KMS-11 (cell line): ENCODE results near the gene TCF12.

Source experiments
- H2AFZ ChIP-seq: fragments of 200-600 bp; sonication (generic); 2 replicates; pipeline ENCODE4 v1.6.1; 2016; ENCODE audit warnings: antibody characterized with exemption, mixed run types, low read depth
- H3K27ac ChIP-seq: fragments of 200-600 bp; sonication (generic); 2 replicates; pipeline ENCODE4 v1.6.1; 2016; ENCODE audit warnings: mild to moderate bottlenecking, mixed run types
- H3K27me3 ChIP-seq: fragments of 200-600 bp; sonication (generic); 2 replicates; pipeline ENCODE4 v1.6.1; 2017; ENCODE audit warnings: mild to moderate bottlenecking, low read depth, mixed run types, moderate library complexity; ENCODE audit not compliant: insufficient read depth
- H3K36me3 ChIP-seq: fragments of 200-600 bp; sonication (generic); 2 replicates; pipeline ENCODE4 v1.6.1; 2017; ENCODE audit warnings: mild to moderate bottlenecking, mixed run types; ENCODE audit not compliant: insufficient read depth
- H3K4me1 ChIP-seq: fragments of 200-600 bp; sonication (generic); 2 replicates; pipeline ENCODE4 v1.6.1; 2016; ENCODE audit warnings: mild to moderate bottlenecking, low read depth, mixed run types; ENCODE audit not compliant: poor library complexity, severe bottlenecking
- H3K4me2 ChIP-seq: fragments of 200-600 bp; sonication (generic); 2 replicates; pipeline ENCODE4 v1.7.0; 2016; ENCODE audit warnings: mild to moderate bottlenecking, mixed run types
- H3K4me3 ChIP-seq: fragments of 200-600 bp; sonication (generic); IDR thresholded peaks from 2 replicates; pipeline ENCODE4 v1.6.1; 2017; ENCODE audit warnings: low read depth, low read length, mixed read lengths; ENCODE audit not compliant: insufficient read depth
- H3K79me2 ChIP-seq: fragments of 200-600 bp; sonication (generic); 2 replicates; pipeline ENCODE4 v1.6.1; 2016; ENCODE audit warnings: low read depth, mixed run types; ENCODE audit not compliant: insufficient read depth
- H3K9ac ChIP-seq: fragments of 200-600 bp; sonication (generic); 2 replicates; pipeline ENCODE4 v1.6.1; 2016; ENCODE audit warnings: mild to moderate bottlenecking, mixed run types
- H4K20me1 ChIP-seq: fragments of 200-600 bp; sonication (generic); 2 replicates; pipeline ENCODE4 v1.6.1; 2016; ENCODE audit warnings: mild to moderate bottlenecking, mixed run types; ENCODE audit not compliant: insufficient read depth
- CTCF ChIP-seq: fragments of 200-600 bp; sonication (generic); conservative IDR thresholded peaks from 2 replicates; pipeline ENCODE4 v1.6.1; 2017; ENCODE audit warnings: low read depth, mild to moderate bottlenecking, antibody characterized with exemption, low read length, moderate library complexity, mixed read lengths

The TCF12 gene

DNA sequence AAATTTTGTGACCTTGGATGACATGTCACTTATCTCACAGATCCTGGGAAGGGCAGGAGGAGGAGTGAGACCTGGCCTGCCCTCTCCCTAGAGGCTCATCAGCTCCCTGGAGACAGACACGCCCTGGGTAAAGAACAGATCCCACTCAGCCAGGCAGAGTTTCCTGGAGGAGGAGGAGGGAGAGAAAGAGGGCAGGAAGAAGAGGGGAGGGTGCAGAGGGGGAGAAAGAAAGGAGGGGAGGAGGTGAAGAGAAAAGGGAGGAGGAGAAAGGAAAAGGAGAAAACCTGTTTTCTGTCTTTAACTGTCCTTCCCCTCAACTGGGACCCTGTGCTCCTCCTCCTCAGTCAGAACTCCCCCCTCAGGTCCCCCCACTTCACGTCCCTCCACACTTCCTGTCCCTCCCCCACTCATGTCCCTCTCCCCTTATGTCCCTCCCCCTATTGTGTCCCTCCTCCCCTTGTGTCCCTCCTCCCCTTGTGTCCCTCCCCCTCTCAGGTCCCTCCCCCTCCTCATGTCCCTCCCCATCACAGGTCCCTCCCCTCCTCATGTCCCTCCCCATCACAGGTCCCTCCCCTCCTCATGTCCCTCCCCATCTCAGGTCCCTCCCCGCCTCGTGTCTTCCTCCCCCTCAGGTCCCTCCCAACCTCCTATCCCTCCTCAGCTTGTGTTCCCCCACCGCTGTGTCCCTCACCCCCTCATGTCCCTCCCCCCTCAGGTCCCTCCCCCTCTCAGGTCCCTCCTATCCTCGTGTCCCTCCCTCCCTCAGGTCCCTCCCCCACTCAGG is 405.6 kb downstream of the TCF12 start:
- Histone ChIP-seq H3K36me3 (no peaks in the 10 kb centered on the region), H3K27me3 (no peaks in the 10 kb centered on the region), H3K4me2 (no peak overlapping the region), H3K4me1 (no peaks in the 10 kb centered on the region), H4K20me1 (no peaks in the 10 kb centered on the region), H3K79me2 (no peaks in the 10 kb centered on the region), H3K27ac (no peak overlapping the region), H2AFZ (no peak overlapping the region), H3K9ac (no peak overlapping the region), H3K4me3 (no peak overlapping the region)
- TF ChIP-seq CTCF = no peak

DNA sequence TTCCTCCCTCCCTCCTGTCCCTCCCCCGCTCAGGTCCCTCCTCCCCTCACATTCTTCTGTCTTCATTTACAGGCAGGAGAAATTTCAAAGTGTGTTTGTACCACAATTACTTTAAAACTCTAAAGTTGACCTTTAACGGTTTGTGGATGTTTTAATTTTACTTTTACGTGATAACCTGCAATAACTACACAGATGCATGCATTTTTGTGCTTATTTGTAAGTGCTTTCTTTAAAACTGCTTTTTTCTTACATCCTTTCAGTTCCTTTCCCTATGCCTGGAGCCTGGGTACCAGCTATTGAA is 406.1 kb downstream of the TCF12 start:
- Histone ChIP-seq H3K4me2 (no peak overlapping the region), H3K27ac (no peak overlapping the region), H3K79me2 (no peaks in the 10 kb centered on the region), H3K4me1 (no peaks in the 10 kb centered on the region), H3K27me3 (no peaks in the 10 kb centered on the region), H3K9ac (no peak overlapping the region), H3K4me3 (no peak overlapping the region), H3K36me3 (no peaks in the 10 kb centered on the region), H4K20me1 (no peaks in the 10 kb centered on the region), H2AFZ (no peak overlapping the region)
- no peak for TF ChIP-seq CTCF

DNA sequence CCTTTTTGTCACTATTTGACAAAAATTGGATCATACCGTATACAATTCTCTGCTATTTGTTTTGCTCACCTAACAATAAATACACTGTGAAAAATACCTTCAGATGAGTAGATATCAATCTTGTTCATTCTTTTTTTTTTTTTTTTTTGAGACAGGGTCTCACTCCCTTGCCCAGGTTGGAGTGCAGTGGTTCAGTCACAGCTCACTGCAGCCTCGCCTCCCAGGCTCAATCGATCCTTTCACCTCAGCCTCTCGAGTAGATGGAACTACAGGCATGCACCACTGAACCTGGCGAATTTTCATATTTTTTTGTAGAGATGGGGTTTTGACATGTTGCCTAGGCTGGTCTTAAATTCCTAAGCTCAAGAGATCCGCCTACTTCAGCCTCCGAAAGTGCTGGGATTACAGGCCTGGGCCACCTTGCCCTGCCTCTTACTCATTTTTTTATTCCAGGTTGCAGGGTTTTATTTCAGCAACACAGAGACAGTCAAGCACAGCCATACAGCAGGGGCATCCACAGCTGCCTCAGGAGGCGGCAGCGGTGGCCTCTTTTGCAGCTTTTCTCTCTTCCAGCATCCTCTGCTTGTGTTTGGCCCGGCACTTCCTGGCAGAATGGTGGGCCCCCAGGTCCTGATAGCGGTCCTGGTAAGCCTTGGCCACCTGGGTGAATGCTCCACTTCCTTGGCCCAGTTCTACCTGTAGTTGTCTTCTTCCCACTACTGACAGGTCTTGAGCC is 406.7 kb downstream of the TCF12 start:
- no peak overlapping the region for H3K27ac ChIP-seq
- no peak overlapping the region for H3K9ac ChIP-seq
- no peak overlapping the region for H3K4me2 ChIP-seq

DNA sequence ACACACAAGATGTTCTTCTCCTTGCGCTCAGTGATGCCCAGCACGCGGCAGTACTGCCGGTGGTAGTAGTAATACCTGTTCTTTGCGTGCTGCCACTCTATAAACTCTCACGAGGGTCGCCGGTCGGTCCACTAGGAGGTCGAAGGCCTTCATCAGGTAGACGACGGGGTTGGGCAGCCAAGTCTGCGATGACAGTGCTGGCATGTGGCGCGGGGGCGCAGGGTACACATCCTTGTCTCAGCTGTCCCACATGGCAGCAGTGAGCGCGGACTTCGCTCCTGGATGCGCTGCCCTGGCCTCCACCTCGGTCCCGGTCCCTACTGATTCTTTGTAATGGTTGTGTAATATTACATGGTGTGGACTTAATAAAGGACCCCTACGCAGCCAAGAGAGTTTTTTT is 407.8 kb downstream of the TCF12 start:
- H3K79me2 ChIP-seq = no peaks in the 10 kb centered on the region
- no peaks in the 10 kb centered on the region for H4K20me1 ChIP-seq
- H3K4me1 ChIP-seq = no peaks in the 10 kb centered on the region
- H3K27ac ChIP-seq = no peak overlapping the region
- no peak overlapping the region for H2AFZ ChIP-seq
- H3K4me2 ChIP-seq = no peak overlapping the region
- no peak overlapping the region for H3K9ac ChIP-seq
- H3K36me3 ChIP-seq = no peaks in the 10 kb centered on the region
- no peaks in the 10 kb centered on the region for H3K27me3 ChIP-seq
- TF ChIP-seq CTCF = no peak
- H3K4me3 ChIP-seq = no peak overlapping the region

More for the DNA sequence above, 406.7 kb downstream of the TCF12 start:
- Histone ChIP-seq H3K4me1 (no peaks in the 10 kb centered on the region), H2AFZ (no peak overlapping the region), H3K27me3 (no peaks in the 10 kb centered on the region), H4K20me1 (no peaks in the 10 kb centered on the region), H3K36me3 (no peaks in the 10 kb centered on the region), H3K79me2 (no peaks in the 10 kb centered on the region), H3K4me3 (no peak overlapping the region)
- TF ChIP-seq CTCF = no peak
